ENCODE results near the gene UBQLNL.

DNA sequence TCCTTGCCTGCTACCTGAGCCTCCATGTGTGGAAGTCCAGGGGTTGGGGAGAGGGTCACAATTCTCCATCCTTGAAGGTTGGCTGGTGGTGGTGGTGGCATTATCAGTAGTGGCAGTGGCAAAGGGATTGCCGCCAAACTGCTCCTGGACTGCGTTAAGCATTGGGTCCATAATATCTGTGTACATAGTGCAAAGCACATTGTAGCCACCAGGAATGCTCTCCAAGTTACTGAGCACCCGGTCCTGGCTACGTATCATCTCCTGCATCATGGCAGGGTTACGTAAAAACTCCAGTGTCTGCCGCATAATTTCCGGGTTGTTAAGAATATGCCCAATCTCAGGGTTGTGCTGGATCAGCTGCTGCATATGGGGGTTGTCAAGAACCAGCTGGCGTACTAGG, 7.9 kb downstream of the UBQLNL start:
- TF ChIP-seq, protein P1, sequence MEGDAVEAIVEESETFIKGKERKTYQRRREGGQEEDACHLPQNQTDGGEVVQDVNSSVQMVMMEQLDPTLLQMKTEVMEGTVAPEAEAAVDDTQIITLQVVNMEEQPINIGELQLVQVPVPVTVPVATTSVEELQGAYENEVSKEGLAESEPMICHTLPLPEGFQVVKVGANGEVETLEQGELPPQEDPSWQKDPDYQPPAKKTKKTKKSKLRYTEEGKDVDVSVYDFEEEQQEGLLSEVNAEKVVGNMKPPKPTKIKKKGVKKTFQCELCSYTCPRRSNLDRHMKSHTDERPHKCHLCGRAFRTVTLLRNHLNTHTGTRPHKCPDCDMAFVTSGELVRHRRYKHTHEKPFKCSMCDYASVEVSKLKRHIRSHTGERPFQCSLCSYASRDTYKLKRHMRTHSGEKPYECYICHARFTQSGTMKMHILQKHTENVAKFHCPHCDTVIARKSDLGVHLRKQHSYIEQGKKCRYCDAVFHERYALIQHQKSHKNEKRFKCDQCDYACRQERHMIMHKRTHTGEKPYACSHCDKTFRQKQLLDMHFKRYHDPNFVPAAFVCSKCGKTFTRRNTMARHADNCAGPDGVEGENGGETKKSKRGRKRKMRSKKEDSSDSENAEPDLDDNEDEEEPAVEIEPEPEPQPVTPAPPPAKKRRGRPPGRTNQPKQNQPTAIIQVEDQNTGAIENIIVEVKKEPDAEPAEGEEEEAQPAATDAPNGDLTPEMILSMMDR (IDR thresholded peaks at IDR 0.05; ENCODE audit: insufficient read depth, low read length) = no peak
- TF ChIP-seq, protein P2, sequence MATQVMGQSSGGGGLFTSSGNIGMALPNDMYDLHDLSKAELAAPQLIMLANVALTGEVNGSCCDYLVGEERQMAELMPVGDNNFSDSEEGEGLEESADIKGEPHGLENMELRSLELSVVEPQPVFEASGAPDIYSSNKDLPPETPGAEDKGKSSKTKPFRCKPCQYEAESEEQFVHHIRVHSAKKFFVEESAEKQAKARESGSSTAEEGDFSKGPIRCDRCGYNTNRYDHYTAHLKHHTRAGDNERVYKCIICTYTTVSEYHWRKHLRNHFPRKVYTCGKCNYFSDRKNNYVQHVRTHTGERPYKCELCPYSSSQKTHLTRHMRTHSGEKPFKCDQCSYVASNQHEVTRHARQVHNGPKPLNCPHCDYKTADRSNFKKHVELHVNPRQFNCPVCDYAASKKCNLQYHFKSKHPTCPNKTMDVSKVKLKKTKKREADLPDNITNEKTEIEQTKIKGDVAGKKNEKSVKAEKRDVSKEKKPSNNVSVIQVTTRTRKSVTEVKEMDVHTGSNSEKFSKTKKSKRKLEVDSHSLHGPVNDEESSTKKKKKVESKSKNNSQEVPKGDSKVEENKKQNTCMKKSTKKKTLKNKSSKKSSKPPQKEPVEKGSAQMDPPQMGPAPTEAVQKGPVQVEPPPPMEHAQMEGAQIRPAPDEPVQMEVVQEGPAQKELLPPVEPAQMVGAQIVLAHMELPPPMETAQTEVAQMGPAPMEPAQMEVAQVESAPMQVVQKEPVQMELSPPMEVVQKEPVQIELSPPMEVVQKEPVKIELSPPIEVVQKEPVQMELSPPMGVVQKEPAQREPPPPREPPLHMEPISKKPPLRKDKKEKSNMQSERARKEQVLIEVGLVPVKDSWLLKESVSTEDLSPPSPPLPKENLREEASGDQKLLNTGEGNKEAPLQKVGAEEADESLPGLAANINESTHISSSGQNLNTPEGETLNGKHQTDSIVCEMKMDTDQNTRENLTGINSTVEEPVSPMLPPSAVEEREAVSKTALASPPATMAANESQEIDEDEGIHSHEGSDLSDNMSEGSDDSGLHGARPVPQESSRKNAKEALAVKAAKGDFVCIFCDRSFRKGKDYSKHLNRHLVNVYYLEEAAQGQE (IDR thresholded peaks at IDR 0.05; ENCODE audit: insufficient replicate concordance, low read depth) = no peak
- no peak for TF ChIP-seq GABPA (IDR thresholded peaks at IDR 0.05; ENCODE audit: low read depth)
- no peak for TF ChIP-seq POLR2AphosphoS5 (IDR thresholded peaks at IDR 0.05; ENCODE audit: low read depth)
- no peak for TF ChIP-seq SPI1 (IDR thresholded peaks at IDR 0.05; ENCODE audit: borderline replicate concordance, low read depth)

All from HL-60 (cell line).